ENCODE data around the gene TAOK2. TPM values are rescaled to one million over a fixed set of nuclear protein-coding genes. Genes with fewer than 3 reads are reported as not detected.
"Not testable (repeated sequence)": the region's sequence is repeated elsewhere in the genome, so short reads cannot be mapped to it uniquely, and the experiment has no call there.

Gene TAOK2
- total and polyA plus RNA-seq, 8 donors: 13.5 to 41.1 (median 18.0) TPM

- H3K27ac ChIP-seq: no peak overlapping the region
- FAIRE-seq: no peak
- intact Hi-C loops (cut with DNase I): no loop called here
- ATAC-seq: peak in 3 of 4 donors; percentile 56 to 67 (median 61)
- H3K4me1 ChIP-seq: peaks cover 0 to 5% (median 0%) of the 10 kb centered on the region in 3 donors
- TF ChIP-seq, protein P1, sequence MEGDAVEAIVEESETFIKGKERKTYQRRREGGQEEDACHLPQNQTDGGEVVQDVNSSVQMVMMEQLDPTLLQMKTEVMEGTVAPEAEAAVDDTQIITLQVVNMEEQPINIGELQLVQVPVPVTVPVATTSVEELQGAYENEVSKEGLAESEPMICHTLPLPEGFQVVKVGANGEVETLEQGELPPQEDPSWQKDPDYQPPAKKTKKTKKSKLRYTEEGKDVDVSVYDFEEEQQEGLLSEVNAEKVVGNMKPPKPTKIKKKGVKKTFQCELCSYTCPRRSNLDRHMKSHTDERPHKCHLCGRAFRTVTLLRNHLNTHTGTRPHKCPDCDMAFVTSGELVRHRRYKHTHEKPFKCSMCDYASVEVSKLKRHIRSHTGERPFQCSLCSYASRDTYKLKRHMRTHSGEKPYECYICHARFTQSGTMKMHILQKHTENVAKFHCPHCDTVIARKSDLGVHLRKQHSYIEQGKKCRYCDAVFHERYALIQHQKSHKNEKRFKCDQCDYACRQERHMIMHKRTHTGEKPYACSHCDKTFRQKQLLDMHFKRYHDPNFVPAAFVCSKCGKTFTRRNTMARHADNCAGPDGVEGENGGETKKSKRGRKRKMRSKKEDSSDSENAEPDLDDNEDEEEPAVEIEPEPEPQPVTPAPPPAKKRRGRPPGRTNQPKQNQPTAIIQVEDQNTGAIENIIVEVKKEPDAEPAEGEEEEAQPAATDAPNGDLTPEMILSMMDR (IDR thresholded peaks at IDR 0.05): peak; percentile 21 to 48 (median 36)
- no peaks in the 10 kb centered on the region for H3K36me3 ChIP-seq
- peaks cover 0 to 19% (median 2%) of the 10 kb centered on the region in 4 donors for H3K27me3 ChIP-seq
- H3K4me3 ChIP-seq: no peak overlapping the region
- peak in 1 of 6 donors; percentile 37 for DNase-seq
- WGBS, 2 donors: 24 to 29% methylated on average over 12 of the region's 12 CpGs
- H3K9me3 ChIP-seq: no peaks in the 10 kb centered on the region
These were observed 58.6 kb downstream of the TAOK2 start for GRCh38 chr16:30032083-30032819.

DNA sequence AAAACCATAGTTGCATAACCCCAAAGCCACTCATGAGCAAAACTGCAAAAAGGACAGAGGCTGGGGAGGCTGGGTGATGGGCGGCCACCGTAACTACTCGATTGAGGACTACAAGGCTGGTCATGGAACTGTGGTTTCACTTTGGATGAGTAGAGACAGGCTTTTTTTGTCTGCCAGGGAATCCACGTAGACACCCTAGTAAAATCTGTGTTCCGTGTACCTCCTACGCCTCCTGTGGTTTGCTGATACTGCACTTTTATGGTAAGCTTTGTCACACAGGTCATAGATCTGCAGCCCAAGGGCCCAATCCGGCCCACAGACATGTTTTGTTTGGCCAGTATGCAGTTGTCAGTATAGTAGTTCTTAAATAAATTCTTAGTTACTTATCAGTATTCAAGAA lies 59.6 kb downstream of the TAOK2 start:
- TF ChIP-seq, protein P1 (IDR thresholded peaks at IDR 0.05): no peak
- peaks cover 0 to 19% (median 2%) of the 10 kb centered on the region in 4 donors for H3K27me3 ChIP-seq
- no peak overlapping the region for H3K4me3 ChIP-seq
- intact Hi-C loops (cut with DNase I): no loop called here
- 67 to 72% methylated on average over 7 of the region's 7 CpGs for WGBS, 2 donors
- no peak for ATAC-seq
- H3K9me3 ChIP-seq: no peaks in the 10 kb centered on the region
- no peak for FAIRE-seq
- no peak for DNase-seq
- no peaks in the 10 kb centered on the region for H3K36me3 ChIP-seq
- peaks cover 0 to 5% (median 0%) of the 10 kb centered on the region in 3 donors for H3K4me1 ChIP-seq
- H3K27ac ChIP-seq: no peak overlapping the region

GRCh38 chr16:30040221-30040620 lies 66.6 kb downstream of the TAOK2 start:
- WGBS, 2 donors: 62 to 67% methylated on average over 5 of the region's 5 CpGs
- no peaks in the 10 kb centered on the region for H3K27me3 ChIP-seq
- ATAC-seq (no peak), FAIRE-seq (no peak), DNase-seq (no peak)
- no peaks in the 10 kb centered on the region for H3K4me1 ChIP-seq
- no peak overlapping the region for H3K4me3 ChIP-seq
- no peak overlapping the region for H3K27ac ChIP-seq
- TF ChIP-seq, protein P1 (IDR thresholded peaks at IDR 0.05): no peak
- H3K36me3 ChIP-seq: no peaks in the 10 kb centered on the region
- intact Hi-C loops (cut with DNase I): no loop called here
- no peaks in the 10 kb centered on the region for H3K9me3 ChIP-seq

GRCh38 chr16:30040690-30041089 lies 67.0 kb downstream of the TAOK2 start:
- WGBS, 2 donors: 77 to 82% methylated on average over 5 of the region's 5 CpGs
- intact Hi-C loops (cut with DNase I): not testable (repeated sequence)

DNA sequence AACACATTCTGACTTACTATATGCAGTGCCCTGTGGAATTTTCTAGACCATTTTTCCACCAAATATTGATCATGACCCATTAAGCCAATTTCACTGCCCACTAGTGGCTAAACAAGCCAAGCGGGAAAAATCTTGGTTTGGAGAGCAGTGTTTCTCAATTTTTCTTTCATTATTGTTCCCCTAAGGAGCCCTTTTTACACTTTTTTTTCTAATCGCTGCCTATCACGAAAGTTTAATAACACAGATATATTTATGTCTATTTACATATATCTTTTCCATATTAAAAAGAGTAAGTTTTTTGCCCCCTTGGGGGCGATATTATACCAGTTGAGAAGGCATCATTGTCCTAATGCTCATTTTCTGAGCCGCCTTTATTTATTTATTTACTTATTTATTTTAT lies 68.2 kb downstream of the TAOK2 start:
- Histone ChIP-seq H3K9me3 (no peaks in the 10 kb centered on the region), H3K27ac (no peak overlapping the region), H3K4me1 (no peaks in the 10 kb centered on the region), H3K36me3 (no peaks in the 10 kb centered on the region), H3K4me3 (no peak overlapping the region), H3K27me3 (no peaks in the 10 kb centered on the region)
- intact Hi-C loops (cut with DNase I): no loop called here
- WGBS, 2 donors: 10 to 11% methylated on average over 5 of the region's 5 CpGs
- FAIRE-seq (no peak), ATAC-seq (peak in 3 of 4 donors; percentile 54 to 62 (median 59)), DNase-seq (no peak)
- TF ChIP-seq, protein P1 (IDR thresholded peaks at IDR 0.05): peak in 3 of 4 donors; percentile 25 to 35 (median 33)

More at GRCh38 chr16:30040690-30041089, 67.0 kb downstream of the TAOK2 start:
- not testable (repeated sequence) for H3K4me1 ChIP-seq, H3K27me3 ChIP-seq, H3K9me3 ChIP-seq, DNase-seq, FAIRE-seq, H3K27ac ChIP-seq, ATAC-seq, H3K4me3 ChIP-seq, H3K36me3 ChIP-seq

Other genes starting within 250 kb of the TAOK2 start
- 1 to 10 TPM in 2 of 6 donors, under 1 TPM in 3, not detected in 1; 0.24 to 1.5 (median 0.61) TPM for gene C16orf54, start 227.9 kb upstream of the TAOK2 start, total RNA-seq
- gene C16orf54, start 227.9 kb upstream of the TAOK2 start, polyA plus RNA-seq: under 1 TPM; 0.23 to 0.26 TPM
- gene ZG16, start 195.6 kb upstream of the TAOK2 start, total RNA-seq: 1 to 10 TPM in 3 of 6 donors, under 1 TPM in 3; 0.06 to 3.1 (median 1.1) TPM
- gene ZG16, start 195.6 kb upstream of the TAOK2 start, polyA plus RNA-seq: 1 to 10 TPM in 1 of 2 donors, under 1 TPM in 1; 0.52 to 2.4 TPM
- gene KIF22, start 183.1 kb upstream of the TAOK2 start, total RNA-seq: 10 to 100 TPM in 4 of 6 donors, 1 to 10 TPM in 2; 7.7 to 17.4 (median 11.0) TPM
- 10 to 100 TPM; 43.1 to 51.2 TPM for gene KIF22, start 183.1 kb upstream of the TAOK2 start, polyA plus RNA-seq
- gene MAZ, start 167.3 kb upstream of the TAOK2 start, total RNA-seq: 100 to 1,000 TPM in 1 of 6 donors, 10 to 100 TPM in 5; 84.8 to 122 (median 96.2) TPM
- 100 to 1,000 TPM in 1 of 2 donors, 10 to 100 TPM in 1; 94.1 to 107 TPM for gene MAZ, start 167.3 kb upstream of the TAOK2 start, polyA plus RNA-seq
- gene PRRT2, start 161.7 kb upstream of the TAOK2 start, total RNA-seq: 1 to 10 TPM in 1 of 6 donors, under 1 TPM in 5; 0.35 to 1.2 (median 0.45) TPM
- 1 to 10 TPM; 2.6 to 3.2 TPM for gene PRRT2, start 161.7 kb upstream of the TAOK2 start, polyA plus RNA-seq
- 10 to 100 TPM in 3 of 6 donors, 1 to 10 TPM in 3; 8.1 to 14.5 (median 10.4) TPM for gene PAGR1, start 157.7 kb upstream of the TAOK2 start, total RNA-seq
- gene PAGR1, start 157.7 kb upstream of the TAOK2 start, polyA plus RNA-seq: 10 to 100 TPM; 34.5 to 34.7 TPM
- gene MVP, start 153.4 kb upstream of the TAOK2 start, total RNA-seq: 100 to 1,000 TPM in 2 of 6 donors, 10 to 100 TPM in 4; 58.8 to 123 (median 77.5) TPM
- gene MVP, start 153.4 kb upstream of the TAOK2 start, polyA plus RNA-seq: 100 to 1,000 TPM; 119 to 179 TPM
- 10 to 100 TPM; 31.9 to 50.9 (median 37.3) TPM for gene CDIPT, start 110.6 kb upstream of the TAOK2 start, total RNA-seq
- gene CDIPT, start 110.6 kb upstream of the TAOK2 start, polyA plus RNA-seq: 10 to 100 TPM; 52.7 to 69.8 TPM
- gene SEZ6L2, start 74.3 kb upstream of the TAOK2 start, total RNA-seq: 10 to 100 TPM; 14.7 to 29.4 (median 18.3) TPM
- 10 to 100 TPM; 12.6 to 38.8 TPM for gene SEZ6L2, start 74.3 kb upstream of the TAOK2 start, polyA plus RNA-seq
- 10 to 100 TPM in 1 of 6 donors, 1 to 10 TPM in 5; 3.8 to 11.2 (median 7.1) TPM for gene ASPHD1, start 73.4 kb upstream of the TAOK2 start, total RNA-seq
- gene ASPHD1, start 73.4 kb upstream of the TAOK2 start, polyA plus RNA-seq: 10 to 100 TPM; 11.9 to 21.2 TPM
- 10 to 100 TPM in 1 of 6 donors, 1 to 10 TPM in 5; 7.7 to 15.8 (median 9.0) TPM for gene KCTD13, start 47.6 kb upstream of the TAOK2 start, total RNA-seq
- gene KCTD13, start 47.6 kb upstream of the TAOK2 start, polyA plus RNA-seq: 10 to 100 TPM; 19.3 to 20.5 TPM
- 10 to 100 TPM; 58.3 to 79.8 (median 68.1) TPM for gene TMEM219, start 11.8 kb upstream of the TAOK2 start, total RNA-seq
- gene TMEM219, start 11.8 kb upstream of the TAOK2 start, polyA plus RNA-seq: 100 to 1,000 TPM; 112 to 114 TPM
- gene HIRIP3, start 21.7 kb downstream of the TAOK2 start, total RNA-seq: 1 to 10 TPM; 4.4 to 9.5 (median 6.2) TPM
- gene HIRIP3, start 21.7 kb downstream of the TAOK2 start, polyA plus RNA-seq: 10 to 100 TPM in 1 of 2 donors, 1 to 10 TPM in 1; 9.5 to 16.8 TPM
- 10 to 100 TPM; 24.0 to 46.8 (median 30.1) TPM for gene INO80E, start 22.4 kb downstream of the TAOK2 start, total RNA-seq
- gene INO80E, start 22.4 kb downstream of the TAOK2 start, polyA plus RNA-seq: 100 to 1,000 TPM in 1 of 2 donors, 10 to 100 TPM in 1; 51.0 to 113 TPM
- gene DOC2A, start 37.2 kb downstream of the TAOK2 start, total RNA-seq: 1 to 10 TPM in 1 of 6 donors, under 1 TPM in 5; 0.19 to 1.9 (median 0.40) TPM
- gene DOC2A, start 37.2 kb downstream of the TAOK2 start, polyA plus RNA-seq: 1 to 10 TPM; 2.6 to 4.4 TPM
- not detected for gene C16orf92, start 49.3 kb downstream of the TAOK2 start, total RNA-seq
- not detected for gene C16orf92, start 49.3 kb downstream of the TAOK2 start, polyA plus RNA-seq
- gene TLCD3B, start 57.4 kb downstream of the TAOK2 start, total RNA-seq: under 1 TPM in 3 of 6 donors, not detected in 3; 0.20 to 0.28 (median 0.24) TPM
- gene TLCD3B, start 57.4 kb downstream of the TAOK2 start, polyA plus RNA-seq: 1 to 10 TPM in 1 of 2 donors, under 1 TPM in 1; 0.95 to 2.1 TPM
- 100 to 1,000 TPM; 234 to 425 (median 329) TPM for gene ALDOA, start 91.9 kb downstream of the TAOK2 start, total RNA-seq
- 100 to 1,000 TPM; 304 to 349 TPM for gene ALDOA, start 91.9 kb downstream of the TAOK2 start, polyA plus RNA-seq
- gene PPP4C, start 102.1 kb downstream of the TAOK2 start, total RNA-seq: 10 to 100 TPM; 21.7 to 43.2 (median 27.1) TPM
- 10 to 100 TPM; 47.2 to 53.7 TPM for gene PPP4C, start 102.1 kb downstream of the TAOK2 start, polyA plus RNA-seq
- gene TBX6, start 118.1 kb downstream of the TAOK2 start, total RNA-seq: 1 to 10 TPM; 1.3 to 3.0 (median 1.7) TPM
- 1 to 10 TPM; 2.3 to 3.6 TPM for gene TBX6, start 118.1 kb downstream of the TAOK2 start, polyA plus RNA-seq
- 10 to 100 TPM; 18.6 to 57.1 (median 35.5) TPM for gene YPEL3, start 122.3 kb downstream of the TAOK2 start, total RNA-seq
- 100 to 1,000 TPM; 127 to 134 TPM for gene YPEL3, start 122.3 kb downstream of the TAOK2 start, polyA plus RNA-seq
- gene GDPD3, start 139.7 kb downstream of the TAOK2 start, total RNA-seq: 1 to 10 TPM in 4 of 6 donors, under 1 TPM in 2; 0.41 to 3.5 (median 1.3) TPM
- 1 to 10 TPM; 3.6 to 7.4 TPM for gene GDPD3, start 139.7 kb downstream of the TAOK2 start, polyA plus RNA-seq
- gene MAPK3, start 149.4 kb downstream of the TAOK2 start, total RNA-seq: 10 to 100 TPM; 19.8 to 34.1 (median 22.8) TPM
- gene MAPK3, start 149.4 kb downstream of the TAOK2 start, polyA plus RNA-seq: 10 to 100 TPM; 24.4 to 38.2 TPM
- gene CORO1A, start 209.7 kb downstream of the TAOK2 start, total RNA-seq: 10 to 100 TPM in 3 of 6 donors, 1 to 10 TPM in 3; 2.1 to 26.4 (median 9.7) TPM
- 10 to 100 TPM; 12.2 to 14.9 TPM for gene CORO1A, start 209.7 kb downstream of the TAOK2 start, polyA plus RNA-seq
- 10 to 100 TPM; 17.3 to 39.1 (median 30.6) TPM for gene BOLA2B, start 219.8 kb downstream of the TAOK2 start, total RNA-seq
- gene BOLA2B, start 219.8 kb downstream of the TAOK2 start, polyA plus RNA-seq: 100 to 1,000 TPM in 1 of 2 donors, 10 to 100 TPM in 1; 77.2 to 138 TPM
- gene SLX1A, start 220.0 kb downstream of the TAOK2 start, total RNA-seq: 10 to 100 TPM in 4 of 6 donors, 1 to 10 TPM in 2; 9.0 to 25.0 (median 14.0) TPM
- 10 to 100 TPM; 61.8 to 63.8 TPM for gene SLX1A, start 220.0 kb downstream of the TAOK2 start, polyA plus RNA-seq
- gene SULT1A3, start 225.4 kb downstream of the TAOK2 start, total RNA-seq: 10 to 100 TPM in 1 of 6 donors, 1 to 10 TPM in 5; 1.0 to 14.7 (median 4.8) TPM
- gene SULT1A3, start 225.4 kb downstream of the TAOK2 start, polyA plus RNA-seq: 100 to 1,000 TPM in 1 of 2 donors, 10 to 100 TPM in 1; 64.5 to 106 TPM

All from pancreas (tissue), 10 donors.